Osteocyte (in vitro differentiated cells): ENCODE results near the gene NTNG1. TPM values are rescaled to one million over a fixed set of nuclear protein-coding genes. Genes with fewer than 3 reads are reported as not detected.
A peak's percentile ranks its signal among the peaks of the same experiment; 100 is the strongest.

Experiments
- DNase-seq: peaks from one replicate; pipeline ENCODE4 v3.0.0; 2021; ENCODE audit warnings: mixed read lengths; ENCODE audit not compliant: unreplicated experiment; ENCODE audit errors: extremely low spot score
- H3K27ac Mint-ChIP-seq: one replicate; pipeline ENCODE4 v1.8.0; 2021; ENCODE audit warnings: mild to moderate bottlenecking, mixed read lengths; ENCODE audit not compliant: unreplicated experiment
- H3K27me3 Mint-ChIP-seq: one replicate; pipeline ENCODE4 v1.8.0; 2021; ENCODE audit warnings: mixed read lengths; ENCODE audit not compliant: unreplicated experiment
- H3K36me3 Mint-ChIP-seq: one replicate; pipeline ENCODE4 v1.8.0; 2021; ENCODE audit warnings: mixed read lengths; ENCODE audit not compliant: unreplicated experiment
- H3K4me1 Mint-ChIP-seq: one replicate; pipeline ENCODE4 v1.8.0; 2021; ENCODE audit warnings: mixed read lengths; ENCODE audit not compliant: unreplicated experiment
- H3K4me3 Mint-ChIP-seq: one replicate; pipeline ENCODE4 v1.8.0; 2021; ENCODE audit warnings: mild to moderate bottlenecking, moderate library complexity, mixed read lengths; ENCODE audit not compliant: unreplicated experiment
- H3K9me3 Mint-ChIP-seq: one replicate; pipeline ENCODE4 v1.8.0; 2021; ENCODE audit warnings: mixed read lengths; ENCODE audit not compliant: unreplicated experiment
- CTCF ChIP-seq: fragments of 200-600 bp; sonication (generic); IDR thresholded peaks from 2 replicates; pipeline ENCODE4 v1.5.0; 2021; ENCODE audit warnings: antibody characterized with exemption, mild to moderate bottlenecking, moderate library complexity
- total RNA-seq: library from RNA; stranded (reverse); gene quantifications from 2 replicates; pipeline ENCODE4 v1.2.1, GENCODE V29; 2021

Gene NTNG1
- total RNA-seq, 1 donor from 2014 or later: not detected

DNA sequence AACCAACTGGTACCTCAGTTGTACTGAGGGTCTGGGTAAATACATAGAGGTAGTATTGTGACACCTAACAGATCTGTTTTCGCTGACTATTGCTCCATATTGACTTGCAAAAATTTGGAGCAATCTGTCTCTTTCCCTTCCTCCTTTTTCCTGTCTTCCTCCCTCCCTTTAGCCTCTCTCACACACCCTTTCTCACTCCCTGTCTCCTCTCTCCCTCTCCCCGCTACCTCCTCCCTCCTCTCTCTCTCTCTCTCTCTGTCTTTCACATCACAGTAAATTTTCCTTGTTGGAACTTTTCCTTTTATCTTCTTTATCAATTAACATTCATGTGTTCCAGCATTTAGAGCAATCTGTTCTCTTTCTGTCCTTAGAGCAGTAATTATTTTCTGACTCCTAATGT, 278.2 kb downstream of the NTNG1 start:
- no peak overlapping the region for H3K27ac Mint-ChIP-seq
- TF ChIP-seq CTCF: no peak
- no peaks in the 10 kb centered on the region for H3K4me1 Mint-ChIP-seq
- DNase-seq: no peak
- no peaks in the 10 kb centered on the region for H3K36me3 Mint-ChIP-seq
- no peak overlapping the region for H3K4me3 Mint-ChIP-seq
- no peaks in the 10 kb centered on the region for H3K9me3 Mint-ChIP-seq
- no peaks in the 10 kb centered on the region for H3K27me3 Mint-ChIP-seq

- no peaks in the 10 kb centered on the region for H3K4me1 Mint-ChIP-seq
- H3K9me3 Mint-ChIP-seq: no peaks in the 10 kb centered on the region
- no peak overlapping the region for H3K27ac Mint-ChIP-seq
- no peak for DNase-seq
- no peak overlapping the region for H3K4me3 Mint-ChIP-seq
- H3K27me3 Mint-ChIP-seq: no peaks in the 10 kb centered on the region
- H3K36me3 Mint-ChIP-seq: no peaks in the 10 kb centered on the region
- no peak for TF ChIP-seq CTCF
These were observed 282.1 kb downstream of the NTNG1 start for GRCh38 chr1:107422901-107423300.

DNA sequence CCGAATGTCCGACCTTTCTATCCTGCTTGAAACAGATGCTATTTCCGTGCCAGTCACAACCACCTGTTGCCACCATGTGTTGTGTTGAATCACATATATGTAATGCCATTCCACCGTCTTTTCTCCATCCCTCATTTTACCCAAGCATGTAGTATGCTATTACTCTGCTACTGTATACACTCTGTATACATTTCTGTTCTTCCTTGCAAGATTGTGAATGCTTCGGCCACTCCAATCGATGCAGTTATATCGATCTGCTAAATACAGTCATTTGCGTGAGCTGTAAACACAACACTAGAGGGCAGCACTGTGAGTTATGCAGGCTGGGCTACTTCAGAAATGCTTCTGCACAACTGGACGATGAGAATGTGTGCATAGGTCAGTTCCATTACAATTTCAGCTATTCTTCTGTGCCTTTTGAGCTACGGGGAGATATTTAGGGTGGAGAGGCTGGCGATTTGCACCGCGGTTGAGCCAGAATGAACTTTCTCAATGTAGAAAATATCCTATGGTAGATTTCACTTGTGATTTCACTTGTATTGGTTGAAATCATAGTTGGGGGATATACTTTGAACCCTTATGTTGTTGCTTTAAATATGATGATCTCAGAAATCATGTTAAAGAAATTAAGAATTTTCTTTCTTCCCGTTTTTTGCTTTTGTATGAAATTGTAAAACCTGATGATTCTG, 289.8 kb downstream of the NTNG1 start:
- H3K4me1 Mint-ChIP-seq: no peaks in the 10 kb centered on the region
- H3K27ac Mint-ChIP-seq: no peak overlapping the region
- H3K9me3 Mint-ChIP-seq: no peaks in the 10 kb centered on the region
- no peak for DNase-seq
- peaks cover 2% of the 10 kb centered on the region for H3K27me3 Mint-ChIP-seq
- no peaks in the 10 kb centered on the region for H3K36me3 Mint-ChIP-seq
- no peak overlapping the region for H3K4me3 Mint-ChIP-seq
- TF ChIP-seq CTCF: peak; percentile 61

GRCh38 chr1:107432108-107432507, 291.3 kb downstream of the NTNG1 start:
- TF ChIP-seq CTCF: no peak
- no peak for DNase-seq
- Mint-ChIP-seq H3K27me3 (peaks cover 2% of the 10 kb centered on the region), H3K4me1 (no peaks in the 10 kb centered on the region), H3K27ac (no peak overlapping the region), H3K9me3 (no peaks in the 10 kb centered on the region), H3K4me3 (no peak overlapping the region), H3K36me3 (no peaks in the 10 kb centered on the region)

- Mint-ChIP-seq H3K9me3 (no peaks in the 10 kb centered on the region), H3K27me3 (peaks cover 2% of the 10 kb centered on the region), H3K4me1 (no peaks in the 10 kb centered on the region), H3K27ac (no peak overlapping the region), H3K4me3 (no peak overlapping the region), H3K36me3 (no peaks in the 10 kb centered on the region)
- TF ChIP-seq CTCF: no peak
- no peak for DNase-seq
These were observed 292.2 kb downstream of the NTNG1 start for GRCh38 chr1:107433068-107433467.
